Measurements from ENCODE around the gene KIF4B.

The KIF4B gene

DNA sequence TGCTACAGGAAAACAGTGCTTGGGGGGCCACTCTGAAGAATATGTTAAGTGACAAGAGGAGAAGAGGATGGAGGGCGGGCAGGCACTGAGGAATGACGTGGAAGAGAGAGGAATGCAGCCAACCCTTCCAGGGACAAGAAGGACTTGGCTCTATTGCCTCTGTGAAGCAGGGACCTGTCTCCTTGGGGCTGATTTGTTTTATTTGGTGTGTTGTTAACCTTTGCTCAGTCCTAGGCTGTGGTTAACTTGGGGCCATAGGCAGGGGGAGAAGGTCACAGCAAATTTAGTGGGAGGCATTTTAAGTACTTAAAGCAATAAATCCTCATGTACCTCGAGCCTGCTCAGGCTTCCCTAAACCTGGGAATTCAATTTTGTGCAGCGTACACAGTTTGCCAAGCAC, 39.9 kb downstream of the KIF4B start:
- peak; percentile 5 for DNase-seq (ENCODE audit: low read depth)

DNA sequence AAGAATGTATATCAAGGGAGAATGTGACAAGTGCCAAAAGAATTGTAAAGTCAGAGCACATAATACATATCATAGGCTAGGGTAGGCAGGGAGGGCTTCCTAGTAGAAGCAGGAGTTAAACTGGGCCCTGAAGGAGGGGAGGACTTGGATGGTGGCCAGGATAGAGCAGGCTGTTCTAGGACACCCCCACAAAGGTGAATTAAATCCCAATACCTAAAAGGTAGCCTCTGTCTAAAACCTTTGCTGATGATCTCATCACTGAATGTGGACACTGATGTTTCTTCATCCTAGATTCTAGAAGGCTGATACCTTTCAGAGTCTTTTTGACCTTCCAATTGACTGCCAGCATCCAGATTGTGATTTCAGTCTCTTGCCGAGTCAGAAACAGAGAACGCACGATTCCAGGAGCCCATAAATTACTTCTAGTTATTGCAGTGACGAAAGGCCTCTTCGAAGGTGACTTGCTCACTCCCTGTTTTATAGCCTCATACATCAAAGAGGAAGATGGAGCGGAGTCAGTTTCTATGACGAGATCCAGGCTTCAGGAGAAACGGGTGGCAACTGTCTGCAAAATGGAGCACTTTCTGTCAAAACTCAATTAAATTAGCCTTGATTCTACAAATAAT, 43.2 kb downstream of the KIF4B start:
- no peak for DNase-seq (ENCODE audit: low read depth)

- DNase-seq (ENCODE audit: low read depth) = no peak
These were observed 44.1 kb downstream of the KIF4B start for GRCh38 chr5:155057626-155058025.

DNA sequence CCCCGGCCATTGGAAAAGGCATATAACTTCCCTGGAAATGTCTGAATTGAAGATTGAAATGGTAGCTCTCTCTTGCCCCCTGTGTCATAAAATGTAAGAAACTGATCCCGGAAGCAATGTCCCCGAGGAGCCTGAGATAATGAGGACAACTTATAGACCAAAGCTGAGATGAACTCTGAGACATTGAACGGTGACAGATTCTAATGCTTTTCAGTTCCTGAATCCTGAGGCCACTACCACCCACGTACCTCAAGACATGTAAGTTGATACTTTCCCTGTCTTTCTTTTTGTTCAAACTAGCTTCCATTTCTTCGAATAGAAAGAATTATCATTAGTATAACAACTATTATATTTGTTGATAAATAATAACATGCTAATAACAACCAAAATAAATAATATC, 51.0 kb downstream of the KIF4B start:
- no peak for DNase-seq (ENCODE audit: low read depth)

GRCh38 chr5:155066886-155067595, 53.5 kb downstream of the KIF4B start:
- DNase-seq (ENCODE audit: low read depth) = no peak

Data from EH (cell line).